GM12878 (cell line): ENCODE results near the gene COQ6.

ENCODE experiments used
- CBFB ChIP-seq: IDR thresholded peaks from 2 replicates; pipeline ENCODE4 v1.6.1; 2016; ENCODE audit warnings: antibody characterized with exemption, low read depth
- E4F1 ChIP-seq: fragments of 450-650 bp; IDR thresholded peaks from 2 replicates; pipeline ENCODE4 v1.6.1; 2018; ENCODE audit warnings: borderline replicate concordance, mild to moderate bottlenecking; ENCODE audit not compliant: partially characterized antibody
- ELK1 ChIP-seq: IDR thresholded peaks from 2 replicates; pipeline ENCODE4 v1.6.1; 2012; ENCODE audit warnings: low read depth, low read length, improper control_type of control experiment
- EZH2 ChIP-seq: IDR thresholded peaks from 2 replicates; pipeline ENCODE4 v1.6.1; 2012; ENCODE audit warnings: low read depth, mild to moderate bottlenecking, control low read depth, inconsistent platforms, low read length, borderline replicate concordance; ENCODE audit not compliant: control insufficient read depth
- MYC ChIP-seq: IDR thresholded peaks from 2 replicates; pipeline ENCODE4 v1.6.1; 2011; ENCODE audit warnings: mild to moderate bottlenecking, low read length, moderate library complexity, inconsistent platforms; ENCODE audit not compliant: insufficient read depth, insufficient replicate concordance, insufficient read length, severe bottlenecking
- NFIC ChIP-seq: IDR thresholded peaks from 2 replicates; pipeline ENCODE4 v1.6.1; 2012; ENCODE audit warnings: low read depth, mild to moderate bottlenecking, inconsistent platforms, low read length, moderate library complexity
- POLR2A ChIP-seq: IDR thresholded peaks from 2 replicates; pipeline ENCODE4 v1.6.1; 2011; ENCODE audit warnings: low read depth, mild to moderate bottlenecking, low read length
- RB1 ChIP-seq: fragments of 450-650 bp; formaldehyde crosslinking; IDR thresholded peaks from 2 replicates; pipeline ENCODE4 v1.6.1; 2017; ENCODE audit warnings: mild to moderate bottlenecking, borderline replicate concordance
- TF ChIP-seq, protein P1 (sequence below), 3 experiments: IDR thresholded peaks in 2 of 3; conservative IDR thresholded peaks in 1 of 3; 2 replicates each; pipeline ENCODE4 v1.5.1; 2011; ENCODE audit warnings: low read depth in 3 of 3, low read length in 3 of 3, mild to moderate bottlenecking in 3 of 3, control low read depth in 2 of 3, moderate library complexity in 2 of 3, inconsistent platforms in 1 of 3, mixed read lengths in 1 of 3; ENCODE audit not compliant: control insufficient read depth in 2 of 3, insufficient read depth in 1 of 3; ENCODE audit errors: extremely low read depth in 1 of 3

GRCh38 chr14:73997944-73998447 lies 47.9 kb downstream of the COQ6 start:
- TF ChIP-seq ELK1 = no peak
- no peak for TF ChIP-seq POLR2A
- no peak for TF ChIP-seq CBFB
- TF ChIP-seq, protein P1, sequence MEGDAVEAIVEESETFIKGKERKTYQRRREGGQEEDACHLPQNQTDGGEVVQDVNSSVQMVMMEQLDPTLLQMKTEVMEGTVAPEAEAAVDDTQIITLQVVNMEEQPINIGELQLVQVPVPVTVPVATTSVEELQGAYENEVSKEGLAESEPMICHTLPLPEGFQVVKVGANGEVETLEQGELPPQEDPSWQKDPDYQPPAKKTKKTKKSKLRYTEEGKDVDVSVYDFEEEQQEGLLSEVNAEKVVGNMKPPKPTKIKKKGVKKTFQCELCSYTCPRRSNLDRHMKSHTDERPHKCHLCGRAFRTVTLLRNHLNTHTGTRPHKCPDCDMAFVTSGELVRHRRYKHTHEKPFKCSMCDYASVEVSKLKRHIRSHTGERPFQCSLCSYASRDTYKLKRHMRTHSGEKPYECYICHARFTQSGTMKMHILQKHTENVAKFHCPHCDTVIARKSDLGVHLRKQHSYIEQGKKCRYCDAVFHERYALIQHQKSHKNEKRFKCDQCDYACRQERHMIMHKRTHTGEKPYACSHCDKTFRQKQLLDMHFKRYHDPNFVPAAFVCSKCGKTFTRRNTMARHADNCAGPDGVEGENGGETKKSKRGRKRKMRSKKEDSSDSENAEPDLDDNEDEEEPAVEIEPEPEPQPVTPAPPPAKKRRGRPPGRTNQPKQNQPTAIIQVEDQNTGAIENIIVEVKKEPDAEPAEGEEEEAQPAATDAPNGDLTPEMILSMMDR (IDR thresholded peaks at IDR 0.05 in 2 of 3, conservative IDR thresholded peaks at IDR 0.05 in 1 of 3; ENCODE audit: control insufficient read depth in 2 of 3, extremely low read depth in 1 of 3, insufficient read depth in 1 of 3, low read depth in 3 of 3, low read length in 3 of 3) = no peak
- TF ChIP-seq E4F1 = no peak
- no peak for TF ChIP-seq MYC
- no peak for TF ChIP-seq NFIC
- no peak for TF ChIP-seq EZH2
- no peak for TF ChIP-seq RB1
